Kidney epithelial cell (primary cell): ENCODE data around the gene TPST1. TPM values are rescaled to one million over a fixed set of nuclear protein-coding genes. Genes with fewer than 3 reads are reported as not detected.
"Not testable (repeated sequence)": the region's sequence is repeated elsewhere in the genome, so short reads cannot be mapped to it uniquely, and the experiment has no call there.

ENCODE experiments used
- DNase-seq: peaks from one replicate; pipeline ENCODE4 v3.0.0-alpha.2; 2010; ENCODE audit warnings: low read depth
- H3K27me3 ChIP-seq: 2 replicates; pipeline ENCODE4 v1.6.0; 2011; ENCODE audit warnings: low read length; ENCODE audit not compliant: control insufficient read depth, insufficient read depth
- H3K36me3 ChIP-seq: 2 replicates; pipeline ENCODE4 v1.5.1; 2011; ENCODE audit warnings: low read length; ENCODE audit not compliant: control insufficient read depth, insufficient read depth
- H3K4me3 ChIP-seq: 2 replicates; pipeline ENCODE4 v1.5.1; 2011; ENCODE audit warnings: low read depth, mild to moderate bottlenecking, control low read depth, low read length
- CTCF ChIP-seq: IDR thresholded peaks from 2 replicates; pipeline ENCODE4 v1.5.1; 2011; ENCODE audit warnings: mild to moderate bottlenecking, moderate library complexity, low read length, control low read depth, inconsistent platforms; ENCODE audit not compliant: insufficient read depth, poor library complexity, severe bottlenecking
- total RNA-seq: library from RNA; depleted of rRNA; stranded (reverse); fragments of >200 nt; gene quantifications from 2 replicates; pipeline ENCODE4 v1.2.3, GENCODE V29; 2015

Gene TPST1
- total RNA-seq, 1 donor from 2014 or later: 42.9 TPM

- Histone ChIP-seq H3K4me3 (no peak overlapping the region), H3K36me3 (no peaks in the 10 kb centered on the region), H3K27me3 (no peaks in the 10 kb centered on the region)
- no peak for TF ChIP-seq CTCF
- no peak for DNase-seq
These were observed 11.6 kb downstream of the TPST1 start for GRCh38 chr7:66216687-66217086.

GRCh38 chr7:66219805-66220204 lies 14.7 kb downstream of the TPST1 start:
- Histone ChIP-seq H3K27me3 (no peaks in the 10 kb centered on the region), H3K4me3 (no peak overlapping the region), H3K36me3 (no peaks in the 10 kb centered on the region)
- no peak for DNase-seq
- no peak for TF ChIP-seq CTCF

- Histone ChIP-seq H3K4me3 (no peak overlapping the region), H3K36me3 (no peaks in the 10 kb centered on the region), H3K27me3 (no peaks in the 10 kb centered on the region)
- TF ChIP-seq CTCF: no peak
- no peak for DNase-seq
These were observed 16.3 kb downstream of the TPST1 start for GRCh38 chr7:66221442-66221841.

- H3K4me3 ChIP-seq: no peak overlapping the region
- no peak for DNase-seq
- H3K27me3 ChIP-seq: no peaks in the 10 kb centered on the region
- TF ChIP-seq CTCF: no peak
- H3K36me3 ChIP-seq: no peaks in the 10 kb centered on the region
These were observed 22.7 kb downstream of the TPST1 start for GRCh38 chr7:66227808-66228207.

- H3K4me3 ChIP-seq, DNase-seq, H3K27me3 ChIP-seq, H3K36me3 ChIP-seq: not testable (repeated sequence)
These were observed 26.4 kb downstream of the TPST1 start for GRCh38 chr7:66231326-66232216.

GRCh38 chr7:66233638-66234037 lies 28.5 kb downstream of the TPST1 start:
- no peaks in the 10 kb centered on the region for H3K27me3 ChIP-seq
- H3K4me3 ChIP-seq: no peak overlapping the region
- no peak for DNase-seq
- H3K36me3 ChIP-seq: no peaks in the 10 kb centered on the region
- no peak for TF ChIP-seq CTCF
